ENCODE data around the gene HS6ST1. TPM values are rescaled to one million over a fixed set of nuclear protein-coding genes. Genes with fewer than 3 reads are reported as not detected.

Gene HS6ST1
- total and polyA plus RNA-seq, 10 donors, result 7.2 to 99.5 (median 57.0) TPM

GRCh38 chr2:128341621-128342020 is 23.0 kb upstream of the HS6ST1 start:
- DNase-seq, result no peak
- Histone ChIP-seq H3K27ac (no peak overlapping the region), H3K9me3 (peaks cover 0 to 20% (median 6%) of the 10 kb centered on the region in 8 donors), H3K4me1 (peaks cover 0 to 2% (median 0%) of the 10 kb centered on the region in 6 donors), H3K36me3 (no peaks in the 10 kb centered on the region), H3K4me3 (no peak overlapping the region), H3K27me3 (replicated peaks in 1 of 7) (no peaks in the 10 kb centered on the region)
- 79 to 89% (median 86%) methylated on average over 3 of the region's 3 CpGs for WGBS, 5 donors
- intact Hi-C loops (cut with DNase I; ENCODE audit: low total_unique reads), result no loop called here
- no peak for TF ChIP-seq CTCF (IDR thresholded peaks at IDR 0.05 in 8 of 11, conservative IDR thresholded peaks at IDR 0.05 in 3 of 11)
- TF ChIP-seq POLR2AphosphoS5 (IDR thresholded peaks at IDR 0.05), result no peak
- TF ChIP-seq POLR2A (IDR thresholded peaks at IDR 0.05), result no peak

- Histone ChIP-seq H3K4me3 (no peak overlapping the region), H3K27me3 (replicated peaks in 1 of 7) (peaks cover 0 to 5% (median 0%) of the 10 kb centered on the region in 7 donors), H3K9me3 (peaks cover 7 to 40% (median 35%) of the 10 kb centered on the region in 8 donors), H3K27ac (no peak overlapping the region), H3K4me1 (no peaks in the 10 kb centered on the region), H3K36me3 (no peaks in the 10 kb centered on the region)
- intact Hi-C loops (cut with DNase I; ENCODE audit: low total_unique reads), result no loop called here
- no peak for TF ChIP-seq POLR2A (IDR thresholded peaks at IDR 0.05)
- DNase-seq, result no peak
- 67 to 97% (median 90%) methylated on average over 2 of the region's 2 CpGs for WGBS, 5 donors
These were observed 13.5 kb upstream of the HS6ST1 start for GRCh38 chr2:128332091-128332634.

- Histone ChIP-seq H3K36me3 (no peaks in the 10 kb centered on the region), H3K27ac (no peak overlapping the region), H3K4me1 (no peaks in the 10 kb centered on the region), H3K27me3 (replicated peaks in 1 of 7) (peaks cover 0 to 5% (median 0%) of the 10 kb centered on the region in 7 donors), H3K9me3 (peaks cover 7 to 32% (median 30%) of the 10 kb centered on the region in 8 donors), H3K4me3 (no peak overlapping the region)
- no peak for TF ChIP-seq POLR2AphosphoS5 (IDR thresholded peaks at IDR 0.05)
- TF ChIP-seq CTCF (IDR thresholded peaks at IDR 0.05 in 8 of 11, conservative IDR thresholded peaks at IDR 0.05 in 3 of 11), result no peak
- TF ChIP-seq POLR2A (IDR thresholded peaks at IDR 0.05), result no peak
- WGBS, 5 donors, result 94 to 98% (median 95%) methylated on average over 5 of the region's 5 CpGs
- intact Hi-C loops (cut with DNase I; ENCODE audit: low total_unique reads), result no loop called here
- DNase-seq, result no peak
These were observed 11.9 kb upstream of the HS6ST1 start for GRCh38 chr2:128330583-128330982.

GRCh38 chr2:128329607-128330006 is 10.9 kb upstream of the HS6ST1 start:
- Histone ChIP-seq H3K4me3 (no peak overlapping the region), H3K4me1 (no peaks in the 10 kb centered on the region), H3K27ac (no peak overlapping the region), H3K9me3 (peaks cover 7 to 32% (median 29%) of the 10 kb centered on the region in 8 donors), H3K36me3 (no peaks in the 10 kb centered on the region), H3K27me3 (replicated peaks in 1 of 7) (peaks cover 0 to 5% (median 0%) of the 10 kb centered on the region in 7 donors)
- intact Hi-C loops (cut with DNase I; ENCODE audit: low total_unique reads), result loop anchor here (10.0 kb wide), 2 partner anchors 205 to 405 kb away; no protein-coding TSS in a partner anchor
- no peak for TF ChIP-seq CTCF (IDR thresholded peaks at IDR 0.05 in 8 of 11, conservative IDR thresholded peaks at IDR 0.05 in 3 of 11)
- no peak for TF ChIP-seq POLR2AphosphoS5 (IDR thresholded peaks at IDR 0.05)
- no peak for TF ChIP-seq POLR2A (IDR thresholded peaks at IDR 0.05)
- 77 to 91% (median 88%) methylated on average over 6 of the region's 6 CpGs for whole genome bisulfite sequencing, 5 donors
- DNase-seq, result no peak

All from spleen (tissue), 11 donors.